SK-N-SH (cell line): Measurements from ENCODE around the gene SIDT1. TPM values are rescaled to one million over a fixed set of nuclear protein-coding genes. Genes with fewer than 3 reads are reported as not detected.

Experiments
- CTCF ChIA-PET: fragments of 300-600, 350-600 bp; formaldehyde crosslinking; extraction: SDS; loops from one replicate; lab custom pipeline; 2021; lab: Yijun Ruan, JAX
- POLR2A ChIA-PET: fragments of 350-600 bp; sonication (Branson Sonifier 250); formaldehyde crosslinking; extraction: SDS; loops from one replicate; lab custom pipeline; 2020; ENCODE audit warnings: antibody characterized with exemption, inconsistent platforms; lab: Yijun Ruan, JAX
- DNase-seq: peaks from one replicate; pipeline ENCODE4 v3.0.0; 2012
- H2AFZ ChIP-seq: fragments of 200-600 bp; sonication (generic); 2 replicates; pipeline ENCODE4 v1.8.1; 2016; ENCODE audit warnings: antibody characterized with exemption, mild to moderate bottlenecking, low read depth
- H3F3A ChIP-seq: fragments of 200-600 bp; sonication (generic); replicated peaks from 2 replicates; pipeline ENCODE3; 2016; ENCODE audit warnings: antibody characterized with exemption, mild to moderate bottlenecking; ENCODE audit not compliant: insufficient read depth
- H3K27ac ChIP-seq, 2 experiments: fragments of 200-500 bp in 1 of 2; fragments of 200-600 bp in 1 of 2; sonication (Bioruptor generic) in 1 of 2; sonication (generic), shearing (Covaris generic) in 1 of 2; 2 replicates each; pipeline versions ENCODE4 v1.5.1 to v1.6.1; 2014 to 2016; ENCODE audit warnings: low read depth in 2 of 2, inconsistent platforms in 1 of 2, low read length in 1 of 2, mild to moderate bottlenecking in 1 of 2, mixed read lengths in 1 of 2
- H3K27me3 ChIP-seq: fragments of 200-600 bp; sonication (generic), shearing (Covaris generic); 2 replicates; pipeline ENCODE4 v1.6.1; 2016; ENCODE audit warnings: mixed run types; ENCODE audit not compliant: insufficient read depth
- H3K36me3 ChIP-seq, 2 experiments: fragments of 200-500 bp in 1 of 2; fragments of 200-600 bp in 1 of 2; sonication (Bioruptor generic) in 1 of 2; sonication (generic) in 1 of 2; replicated peaks in 1 of 2; 2 replicates each; pipeline versions ENCODE3 to v1.5.1; 2014 to 2016; ENCODE audit warnings: low read length in 1 of 2, mild to moderate bottlenecking in 1 of 2; ENCODE audit not compliant: insufficient read depth in 2 of 2, control insufficient read depth in 1 of 2
- H3K4me1 ChIP-seq, 2 experiments: fragments of 200-500 bp in 1 of 2; fragments of 200-600 bp in 1 of 2; sonication (Bioruptor generic) in 1 of 2; sonication (generic), shearing (Covaris generic) in 1 of 2; 2 replicates each; pipeline versions ENCODE4 v1.5.1 to v1.6.1; 2014 to 2016; ENCODE audit warnings: low read depth in 1 of 2, low read length in 1 of 2, mixed run types in 1 of 2; ENCODE audit not compliant: insufficient read depth in 2 of 2, control insufficient read depth in 1 of 2
- H3K4me2 ChIP-seq: fragments of 200-600 bp; sonication (generic), shearing (Covaris generic); 2 replicates; pipeline ENCODE4 v1.6.1; 2017; ENCODE audit warnings: mixed run types
- H3K4me3 ChIP-seq, 2 experiments: fragments of 200-500 bp in 1 of 2; fragments of 200-600 bp in 1 of 2; sonication (Bioruptor generic) in 1 of 2; sonication (generic), shearing (Covaris generic) in 1 of 2; 2 replicates each; pipeline versions ENCODE4 v1.5.1 to v1.8.1; 2014 to 2016; ENCODE audit warnings: low read depth in 2 of 2, inconsistent platforms in 1 of 2, low read length in 1 of 2, mild to moderate bottlenecking in 1 of 2, mixed read lengths in 1 of 2, moderate library complexity in 1 of 2
- H3K79me2 ChIP-seq: fragments of 200-600 bp; sonication (generic); 2 replicates; pipeline ENCODE4 v1.8.1; 2017; ENCODE audit warnings: mild to moderate bottlenecking; ENCODE audit not compliant: insufficient read depth
- H3K9ac ChIP-seq: fragments of 200-600 bp; sonication (generic); 2 replicates; pipeline ENCODE4 v1.6.1; 2017; ENCODE audit warnings: mixed run types
- H3K9me2 ChIP-seq: fragments of 200-600 bp; sonication (generic); 2 replicates; pipeline ENCODE4 v1.6.1; 2017; ENCODE audit warnings: mixed run types
- H3K9me3 ChIP-seq: fragments of 200-600 bp; sonication (generic); 2 replicates; pipeline ENCODE4 v1.6.1; 2017; ENCODE audit warnings: mixed run types, mild to moderate bottlenecking, moderate library complexity
- H4K20me1 ChIP-seq: fragments of 200-600 bp; sonication (generic); 2 replicates; pipeline ENCODE4 v1.6.1; 2017; ENCODE audit warnings: mild to moderate bottlenecking, mixed run types; ENCODE audit not compliant: insufficient read depth
- CHD2 ChIP-seq: fragments of 150-350 bp; IDR thresholded peaks from 2 replicates; pipeline ENCODE4 v1.6.1; 2018; ENCODE audit warnings: low read length; ENCODE audit not compliant: partially characterized antibody
- EP300 ChIP-seq, 2 experiments: IDR thresholded peaks; 2 replicates each; pipeline versions ENCODE4 v1.4.0 to v1.6.1; 2012; ENCODE audit warnings: borderline replicate concordance in 1 of 2, low read depth in 1 of 2, low read length in 1 of 2
- FOXJ3 ChIP-seq: sonication (generic); formaldehyde crosslinking; IDR thresholded peaks from 2 replicates; pipeline ENCODE4 v1.5.1; 2020; ENCODE audit warnings: mild to moderate bottlenecking, missing genetic modification reagents
- FOXM1 ChIP-seq: IDR thresholded peaks from 2 replicates; pipeline ENCODE4 v1.4.0; 2012; ENCODE audit warnings: low read depth, mild to moderate bottlenecking
- GABPA ChIP-seq: IDR thresholded peaks from 2 replicates; pipeline ENCODE4 v1.4.0; 2012; ENCODE audit warnings: low read depth, mild to moderate bottlenecking
- GATA2 ChIP-seq: sonication (generic); formaldehyde crosslinking; IDR thresholded peaks from 2 replicates; pipeline ENCODE4 v1.5.0; 2020; ENCODE audit warnings: mild to moderate bottlenecking, missing genetic modification reagents
- MXI1 ChIP-seq: IDR thresholded peaks from 2 replicates; pipeline ENCODE4 v1.6.1; 2012; ENCODE audit warnings: mild to moderate bottlenecking, low read depth, low read length, improper control_type of control experiment
- POLR2AphosphoS5 ChIP-seq: IDR thresholded peaks from 2 replicates; pipeline ENCODE4 v1.6.1; 2012; ENCODE audit warnings: low read depth, low read length
- RCOR1 ChIP-seq: fragments of 150-350 bp; IDR thresholded peaks from 2 replicates; pipeline ENCODE4 v1.6.1; 2017; ENCODE audit warnings: antibody characterized with exemption, low read length
- RXRA ChIP-seq: IDR thresholded peaks from 2 replicates; pipeline ENCODE4 v1.4.0; 2012; ENCODE audit warnings: low read depth, mild to moderate bottlenecking, borderline replicate concordance
- SMC3 ChIP-seq: IDR thresholded peaks from 2 replicates; pipeline ENCODE4 v1.6.1; 2012; ENCODE audit warnings: low read depth, low read length, improper control_type of control experiment
- TCF12 ChIP-seq: IDR thresholded peaks from 2 replicates; pipeline ENCODE4 v1.4.0; 2012
- TEAD4 ChIP-seq: IDR thresholded peaks from 2 replicates; pipeline ENCODE4 v1.4.0; 2012; ENCODE audit warnings: mild to moderate bottlenecking, borderline replicate concordance; ENCODE audit not compliant: insufficient read depth
- USF2 ChIP-seq: fragments of 150-350 bp; IDR thresholded peaks from 2 replicates; pipeline ENCODE4 v1.6.1; 2017; ENCODE audit warnings: antibody characterized with exemption, low read length, low read depth, borderline replicate concordance
- YY1 ChIP-seq: IDR thresholded peaks from 2 replicates; pipeline ENCODE4 v1.4.0; 2012; ENCODE audit warnings: low read depth, mild to moderate bottlenecking
- ZBTB33 ChIP-seq: IDR thresholded peaks from 2 replicates; pipeline ENCODE4 v1.4.0; 2012; ENCODE audit warnings: low read depth, borderline replicate concordance
- WGBS: methylation state at CpG from one replicate; pipeline ENCODE4 v1.1.6; 2017; ENCODE audit warnings: low lambda C conversion rate; 5-methylcytosine and 5-hydroxymethylcytosine counted together
- polyA plus RNA-seq, 3 experiments: library from polyadenylated mRNA; depleted of rRNA; stranded (reverse); fragments of >200 nt; gene quantifications; 2 replicates each; pipeline ENCODE4 v1.2.3, GENCODE V29; 2012
- TF ChIP-seq, protein P1 (sequence below): IDR thresholded peaks from 2 replicates; pipeline ENCODE4 v1.4.0; 2012; ENCODE audit warnings: low read depth
- TF ChIP-seq, protein P2 (sequence below): IDR thresholded peaks from 2 replicates; pipeline ENCODE4 v1.6.1; 2012; ENCODE audit warnings: mild to moderate bottlenecking, low read depth, low read length, moderate library complexity

SIDT1 gene
- polyA plus RNA-seq, 1 of the 3 experiments (the other 2 are of a cell fraction), result 0.02 TPM

DNA sequence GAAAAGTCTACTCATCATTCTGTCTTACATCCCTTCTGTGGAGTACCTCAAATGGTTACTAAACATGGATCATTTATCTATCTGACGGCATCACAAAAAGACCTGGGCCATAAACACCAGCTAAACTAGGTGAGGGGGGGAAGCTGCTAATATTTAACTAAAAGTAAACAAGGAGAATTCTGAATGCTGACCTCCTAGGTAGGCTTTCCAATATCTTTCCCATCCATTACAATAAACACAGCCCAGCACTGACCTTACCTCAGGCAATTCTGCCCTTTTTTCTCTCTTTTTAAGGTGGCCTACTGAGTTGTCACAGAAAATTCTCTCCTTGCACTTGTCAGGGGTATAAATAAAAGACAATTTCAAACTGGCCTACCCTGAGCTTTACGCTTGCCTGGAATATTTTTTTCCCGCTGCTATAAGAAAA lies 131.0 kb downstream of the SIDT1 start (continued):
- TF ChIP-seq YY1 (no peak), TCF12 (no peak), USF2 (no peak), RCOR1 (no peak), TEAD4 (no peak)

DNA sequence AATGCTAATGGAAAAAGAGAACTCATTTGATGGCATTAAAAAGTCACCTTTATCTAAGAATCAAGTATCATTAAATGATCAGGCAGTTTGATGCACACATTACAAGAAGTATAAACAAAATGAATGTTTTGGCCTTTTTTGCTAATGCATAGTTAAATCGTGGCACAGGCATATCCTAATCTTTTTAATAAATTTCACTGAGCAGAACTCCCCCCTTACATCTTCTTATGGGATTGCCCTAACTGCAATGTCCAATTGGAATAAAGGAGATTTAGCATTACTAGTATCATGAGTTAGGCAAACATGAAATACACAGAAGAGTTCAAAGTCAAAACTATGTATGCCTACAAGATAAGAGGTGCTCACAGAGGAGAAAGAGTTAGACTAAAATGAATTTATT lies 131.4 kb downstream of the SIDT1 start:
- 84% methylated on average over 1 of the region's 1 CpG for WGBS
- Histone ChIP-seq H3K36me3 (peaks cover 31 to 32% of the 10 kb centered on the region in 2 experiments), H3K9ac (no peak overlapping the region), H3K4me2 (no peak overlapping the region), H3K4me1 (no peaks in the 10 kb centered on the region; a peak in 1 of 4 replicates), H3K27me3 (no peaks in the 10 kb centered on the region), H3F3A (no peaks in the 10 kb centered on the region), H3K9me3 (no peaks in the 10 kb centered on the region), H3K79me2 (no peaks in the 10 kb centered on the region), H4K20me1 (no peaks in the 10 kb centered on the region), H3K9me2 (no peaks in the 10 kb centered on the region), H3K4me3 (no peak overlapping the region), H3K27ac (no peak overlapping the region), H2AFZ (no peak overlapping the region)
- DNase-seq, result no peak
- TF ChIP-seq USF2 (no peak), MXI1 (no peak), TEAD4 (no peak), SMC3 (no peak)
- ChIA-PET POLR2A (no interaction called here), CTCF (interaction anchor here (1.1 kb wide), 1 partner anchor 165 kb away, joined by 3 read pairs; no protein-coding TSS in a partner anchor)

GRCh38 chr3:113664523-113665094 lies 132.3 kb downstream of the SIDT1 start:
- ChIA-PET CTCF (no interaction called here), POLR2A (no interaction called here)
- Histone ChIP-seq H3F3A (no peaks in the 10 kb centered on the region), H3K27ac (no peak overlapping the region), H3K9me3 (no peaks in the 10 kb centered on the region), H2AFZ (no peak overlapping the region), H3K4me3 (no peak overlapping the region), H3K4me2 (no peak overlapping the region), H4K20me1 (no peaks in the 10 kb centered on the region), H3K79me2 (no peaks in the 10 kb centered on the region), H3K9me2 (no peaks in the 10 kb centered on the region), H3K27me3 (no peaks in the 10 kb centered on the region), H3K36me3 (peaks cover 25 to 31% of the 10 kb centered on the region in 2 experiments), H3K9ac (no peak overlapping the region), H3K4me1 (no peaks in the 10 kb centered on the region; a peak in 1 of 4 replicates)
- no peak for DNase-seq
- TF ChIP-seq, protein P1, sequence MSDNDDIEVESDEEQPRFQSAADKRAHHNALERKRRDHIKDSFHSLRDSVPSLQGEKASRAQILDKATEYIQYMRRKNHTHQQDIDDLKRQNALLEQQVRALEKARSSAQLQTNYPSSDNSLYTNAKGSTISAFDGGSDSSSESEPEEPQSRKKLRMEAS, result no peak
- TF ChIP-seq ZBTB33 (no peak), GATA2 (CRISPR knock-in tag) (no peak), FOXM1 (no peak), RXRA (no peak), POLR2AphosphoS5 (no peak), RCOR1 (no peak), CHD2 (no peak), EP300 (IDR thresholded peaks at IDR 0.05; ENCODE audit: borderline replicate concordance in 1 of 2, low read depth in 1 of 2, low read length in 1 of 2) (no peak), FOXJ3 (no peak), GABPA (no peak)
- TF ChIP-seq, protein P2, sequence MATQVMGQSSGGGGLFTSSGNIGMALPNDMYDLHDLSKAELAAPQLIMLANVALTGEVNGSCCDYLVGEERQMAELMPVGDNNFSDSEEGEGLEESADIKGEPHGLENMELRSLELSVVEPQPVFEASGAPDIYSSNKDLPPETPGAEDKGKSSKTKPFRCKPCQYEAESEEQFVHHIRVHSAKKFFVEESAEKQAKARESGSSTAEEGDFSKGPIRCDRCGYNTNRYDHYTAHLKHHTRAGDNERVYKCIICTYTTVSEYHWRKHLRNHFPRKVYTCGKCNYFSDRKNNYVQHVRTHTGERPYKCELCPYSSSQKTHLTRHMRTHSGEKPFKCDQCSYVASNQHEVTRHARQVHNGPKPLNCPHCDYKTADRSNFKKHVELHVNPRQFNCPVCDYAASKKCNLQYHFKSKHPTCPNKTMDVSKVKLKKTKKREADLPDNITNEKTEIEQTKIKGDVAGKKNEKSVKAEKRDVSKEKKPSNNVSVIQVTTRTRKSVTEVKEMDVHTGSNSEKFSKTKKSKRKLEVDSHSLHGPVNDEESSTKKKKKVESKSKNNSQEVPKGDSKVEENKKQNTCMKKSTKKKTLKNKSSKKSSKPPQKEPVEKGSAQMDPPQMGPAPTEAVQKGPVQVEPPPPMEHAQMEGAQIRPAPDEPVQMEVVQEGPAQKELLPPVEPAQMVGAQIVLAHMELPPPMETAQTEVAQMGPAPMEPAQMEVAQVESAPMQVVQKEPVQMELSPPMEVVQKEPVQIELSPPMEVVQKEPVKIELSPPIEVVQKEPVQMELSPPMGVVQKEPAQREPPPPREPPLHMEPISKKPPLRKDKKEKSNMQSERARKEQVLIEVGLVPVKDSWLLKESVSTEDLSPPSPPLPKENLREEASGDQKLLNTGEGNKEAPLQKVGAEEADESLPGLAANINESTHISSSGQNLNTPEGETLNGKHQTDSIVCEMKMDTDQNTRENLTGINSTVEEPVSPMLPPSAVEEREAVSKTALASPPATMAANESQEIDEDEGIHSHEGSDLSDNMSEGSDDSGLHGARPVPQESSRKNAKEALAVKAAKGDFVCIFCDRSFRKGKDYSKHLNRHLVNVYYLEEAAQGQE, result no peak
